Esophagus squamous epithelium (tissue), 5 donors: ENCODE data around the gene SKA3. TPM values are rescaled to one million over a fixed set of nuclear protein-coding genes. Genes with fewer than 3 reads are reported as not detected.
"Not testable (repeated sequence)": the region's sequence is repeated elsewhere in the genome, so short reads cannot be mapped to it uniquely, and the experiment has no call there.

Experiments
- DNase-seq: peaks from one replicate; lab custom pipeline; 2025; lab: John Stamatoyannopoulos, UW
- H3K27ac ChIP-seq, 4 donors: fragments of 200-600 bp; sonication (generic); one replicate each; pipeline ENCODE4 v1.5.1; 2016 to 2019; ENCODE audit warnings: mild to moderate bottlenecking in 1 of 4
- H3K27me3 ChIP-seq, 4 donors: fragments of 200-600 bp; sonication (generic); 1 replicate in 3 of 4; 2 replicates in 1 of 4; pipeline versions ENCODE4 v1.5.1 to v1.6.0; 2017 to 2021; ENCODE audit warnings: antibody characterized with exemption in 1 of 4
- H3K36me3 ChIP-seq, 3 donors: fragments of 200-600 bp; sonication (generic); one replicate each; pipeline ENCODE4 v1.5.1; 2016 to 2019
- H3K4me1 ChIP-seq, 3 donors: fragments of 200-600 bp; sonication (generic); one replicate each; pipeline ENCODE4 v1.5.1; 2017 to 2019
- H3K4me3 ChIP-seq, 4 donors: fragments of 200-600 bp; sonication (generic); 1 replicate in 3 of 4; 2 replicates in 1 of 4; pipeline ENCODE4 v1.5.1; 2016 to 2019; ENCODE audit warnings: mild to moderate bottlenecking in 2 of 4, moderate library complexity in 1 of 4
- H3K9me3 ChIP-seq, 3 donors: fragments of 200-600 bp; sonication (generic); one replicate each; pipeline ENCODE4 v1.5.1; 2016 to 2019
- POLR2A ChIP-seq, 4 donors: fragments of 450-650 bp; IDR thresholded peaks; one replicate each; pipeline ENCODE4 v1.6.1; 2017; ENCODE audit warnings: antibody characterized with exemption in 4 of 4, mild to moderate bottlenecking in 4 of 4, moderate library complexity in 3 of 4
- WGBS, 2 donors: methylation state at CpG; one replicate each; pipeline ENCODE4 v1.1.5; 2018; 5-methylcytosine and 5-hydroxymethylcytosine counted together
- intact Hi-C: fragments of 100-400 bp; cut with DNase I; formaldehyde crosslinking; loops from one replicate; pipeline ENCODE4 v1.15.0; 2022
- total RNA-seq, 4 donors: library from RNA; depleted of rRNA; stranded (reverse); fragments of >200 nt; gene quantifications; one replicate each; pipeline ENCODE4 v1.1.0, GENCODE V29; 2016
- TF ChIP-seq, protein P1 (sequence below), 6 experiments: fragments of 450-650 bp in 4 of 6; fragments of 200-600 bp in 2 of 6; sonication (generic) in 2 of 6; IDR thresholded peaks; one replicate each; pipeline ENCODE4 v1.5.1; 2016 to 2019; ENCODE audit warnings: antibody characterized with exemption in 6 of 6, mild to moderate bottlenecking in 4 of 6, moderate library complexity in 4 of 6
- donor health status: DM: yes; HTN: yes; CAD: no.

SKA3 gene
- 10 to 100 TPM in 2 of 4 donors, 1 to 10 TPM in 2; 3.4 to 20.8 (median 7.9) TPM for total RNA-seq

DNA sequence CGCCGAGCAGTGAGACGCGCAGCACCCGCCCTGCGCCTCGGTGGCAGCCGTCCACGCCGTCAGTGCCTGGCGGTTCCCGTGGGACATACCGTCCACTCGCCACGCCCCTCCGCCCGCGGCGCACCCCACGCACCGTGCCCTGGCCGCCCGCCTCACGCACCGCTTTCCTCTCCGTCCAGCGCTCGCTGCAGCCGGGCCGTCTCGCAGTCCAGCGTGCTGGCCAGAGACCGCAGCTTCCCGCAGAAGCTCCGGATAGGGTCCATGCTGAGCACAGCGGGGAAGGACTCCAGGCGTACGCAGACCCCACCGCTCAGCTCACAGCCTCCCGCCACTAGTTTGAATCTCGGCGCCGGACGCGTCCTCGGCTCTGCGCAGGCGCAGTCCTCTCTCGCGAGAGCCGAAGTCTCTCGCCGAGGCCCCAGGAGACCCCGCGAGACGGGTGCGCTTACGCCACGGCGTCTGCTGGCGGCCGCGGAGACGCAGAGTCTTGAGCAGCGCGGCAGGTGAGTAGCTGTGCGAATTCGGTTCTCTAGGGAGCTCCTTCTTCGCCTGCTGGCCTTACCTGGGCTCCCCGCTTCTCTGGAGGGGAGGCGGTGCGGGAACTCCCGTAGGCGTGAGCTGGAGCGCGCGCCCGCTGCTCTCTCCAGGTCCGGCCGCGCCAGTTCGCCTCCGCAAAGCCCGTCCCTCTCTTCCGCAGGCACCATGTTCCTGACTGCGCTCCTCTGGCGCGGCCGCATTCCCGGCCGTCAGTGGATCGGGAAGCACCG is at the start of gene SKA3, which contains the start of gene MRPL57:
SKA3 (minus strand) TSS at position 338 of the 767 bp plus-strand sequence; CDS start at position 263, 75 bp downstream.
MRPL57 (plus strand) TSS at position 444 of the 767 bp plus-strand sequence; CDS start at position 703, 259 bp downstream.
- intact Hi-C loops: loop anchor here (10.0 kb wide), 1 partner anchor 232 kb away; no protein-coding TSS in a partner anchor
- Histone ChIP-seq H3K4me1 (peaks cover 12 to 29% (median 14%) of the 10 kb centered on the region in 3 donors), H3K4me3 (peak within 1 kb of the TSS; percentile 56 to 99 (median 84)), H3K27ac (peak within 1 kb of the TSS; percentile 94 to 99 (median 98)), H3K27me3 (no peaks in the 10 kb centered on the region), H3K36me3 (no peaks in the 10 kb centered on the region), H3K9me3 (no peaks in the 10 kb centered on the region)
- peak; percentile 47 for DNase-seq
- 0% methylated on average over 9 of the region's 93 CpGs; no CpG with 5 or more reads in 1 of the 2 donors for WGBS, 2 donors
- peak in 2 of 4 donors; percentile 92 to 93 for TF ChIP-seq POLR2A (IDR thresholded peaks at IDR 0.05)
- TF ChIP-seq, protein P1, sequence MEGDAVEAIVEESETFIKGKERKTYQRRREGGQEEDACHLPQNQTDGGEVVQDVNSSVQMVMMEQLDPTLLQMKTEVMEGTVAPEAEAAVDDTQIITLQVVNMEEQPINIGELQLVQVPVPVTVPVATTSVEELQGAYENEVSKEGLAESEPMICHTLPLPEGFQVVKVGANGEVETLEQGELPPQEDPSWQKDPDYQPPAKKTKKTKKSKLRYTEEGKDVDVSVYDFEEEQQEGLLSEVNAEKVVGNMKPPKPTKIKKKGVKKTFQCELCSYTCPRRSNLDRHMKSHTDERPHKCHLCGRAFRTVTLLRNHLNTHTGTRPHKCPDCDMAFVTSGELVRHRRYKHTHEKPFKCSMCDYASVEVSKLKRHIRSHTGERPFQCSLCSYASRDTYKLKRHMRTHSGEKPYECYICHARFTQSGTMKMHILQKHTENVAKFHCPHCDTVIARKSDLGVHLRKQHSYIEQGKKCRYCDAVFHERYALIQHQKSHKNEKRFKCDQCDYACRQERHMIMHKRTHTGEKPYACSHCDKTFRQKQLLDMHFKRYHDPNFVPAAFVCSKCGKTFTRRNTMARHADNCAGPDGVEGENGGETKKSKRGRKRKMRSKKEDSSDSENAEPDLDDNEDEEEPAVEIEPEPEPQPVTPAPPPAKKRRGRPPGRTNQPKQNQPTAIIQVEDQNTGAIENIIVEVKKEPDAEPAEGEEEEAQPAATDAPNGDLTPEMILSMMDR (IDR thresholded peaks at IDR 0.05): peak; percentile 6 to 43 (median 20)

- Histone ChIP-seq H3K9me3 (peaks cover 0 to 12% (median 5%) of the 10 kb centered on the region in 3 donors), H3K36me3 (no peaks in the 10 kb centered on the region), H3K27ac (no peak overlapping the region), H3K4me1 (no peaks in the 10 kb centered on the region), H3K27me3 (peaks cover 0 to 10% (median 0%) of the 10 kb centered on the region in 4 donors), H3K4me3 (no peak overlapping the region)
- TF ChIP-seq POLR2A (IDR thresholded peaks at IDR 0.05): no peak
- TF ChIP-seq, protein P1 (IDR thresholded peaks at IDR 0.05): no peak
- 58 to 63% methylated on average over 4 to 6 of the region's 6 CpGs for WGBS, 2 donors
- no peak for DNase-seq
- intact Hi-C loops: no loop called here
These were observed 48.7 kb upstream of the SKA3 start for GRCh38 chr13:21225082-21225481.

- no peaks in the 10 kb centered on the region for H3K4me1 ChIP-seq
- peaks cover 0 to 9% (median 0%) of the 10 kb centered on the region in 4 donors for H3K27me3 ChIP-seq
- no peaks in the 10 kb centered on the region for H3K36me3 ChIP-seq
- no peak for TF ChIP-seq POLR2A (IDR thresholded peaks at IDR 0.05)
- TF ChIP-seq, protein P1 (IDR thresholded peaks at IDR 0.05): no peak
- peaks cover 0 to 12% (median 5%) of the 10 kb centered on the region in 3 donors for H3K9me3 ChIP-seq
- intact Hi-C loops: no loop called here
- no peak overlapping the region for H3K27ac ChIP-seq
- no peak overlapping the region for H3K4me3 ChIP-seq
- DNase-seq: no peak
These were observed 44.9 kb upstream of the SKA3 start for GRCh38 chr13:21221268-21221667.

- Histone ChIP-seq H3K27me3 (peaks cover 0 to 11% (median 0%) of the 10 kb centered on the region in 4 donors), H3K9me3 (peaks cover 0 to 12% (median 5%) of the 10 kb centered on the region in 3 donors)
- H3K4me1 ChIP-seq, DNase-seq, H3K27ac ChIP-seq, H3K4me3 ChIP-seq, H3K36me3 ChIP-seq, intact Hi-C loops: not testable (repeated sequence)
- 63 to 72% methylated on average over 3 of the region's 3 CpGs for WGBS, 2 donors
These were observed 43.4 kb upstream of the SKA3 start for GRCh38 chr13:21219716-21220115.

DNA sequence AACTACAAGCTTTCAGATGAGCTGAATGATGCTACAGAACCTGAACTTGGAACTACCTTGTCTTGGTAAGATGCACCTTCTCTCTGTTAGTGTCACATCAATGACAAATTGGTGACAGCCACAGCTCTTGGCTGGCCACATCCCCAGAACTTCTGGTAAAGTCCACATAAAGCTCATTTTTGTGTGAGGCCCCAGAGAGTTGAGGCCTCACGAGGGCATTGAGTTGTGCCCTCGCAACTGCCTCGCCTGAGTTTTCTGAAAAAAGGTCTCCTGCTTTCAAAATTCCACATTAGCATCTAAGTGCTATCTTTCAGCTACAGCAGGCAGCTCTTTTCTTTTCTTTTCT is 42.7 kb upstream of the SKA3 start:
- Histone ChIP-seq H3K27me3 (peaks cover 0 to 16% (median 0%) of the 10 kb centered on the region in 4 donors), H3K27ac (no peak overlapping the region), H3K9me3 (peaks cover 0 to 12% (median 5%) of the 10 kb centered on the region in 3 donors), H3K4me1 (no peaks in the 10 kb centered on the region), H3K4me3 (no peak overlapping the region), H3K36me3 (no peaks in the 10 kb centered on the region)
- intact Hi-C loops: no loop called here
- DNase-seq: no peak
- WGBS, 2 donors: 44 to 50% methylated on average over 3 of the region's 3 CpGs
- TF ChIP-seq, protein P1 (IDR thresholded peaks at IDR 0.05): no peak
- TF ChIP-seq POLR2A (IDR thresholded peaks at IDR 0.05): no peak
